CD4-positive, alpha-beta T cell treated with Interleukin-15 for 1 hour (primary cell): ENCODE data around the gene FRZB.
"Not testable (repeated sequence)": the region's sequence is repeated elsewhere in the genome, so short reads cannot be mapped to it uniquely, and the experiment has no call there.

Experiments
- DNase-seq: peaks from one replicate; pipeline ENCODE4 v3.0.0-alpha.2; 2020

The FRZB gene

DNA sequence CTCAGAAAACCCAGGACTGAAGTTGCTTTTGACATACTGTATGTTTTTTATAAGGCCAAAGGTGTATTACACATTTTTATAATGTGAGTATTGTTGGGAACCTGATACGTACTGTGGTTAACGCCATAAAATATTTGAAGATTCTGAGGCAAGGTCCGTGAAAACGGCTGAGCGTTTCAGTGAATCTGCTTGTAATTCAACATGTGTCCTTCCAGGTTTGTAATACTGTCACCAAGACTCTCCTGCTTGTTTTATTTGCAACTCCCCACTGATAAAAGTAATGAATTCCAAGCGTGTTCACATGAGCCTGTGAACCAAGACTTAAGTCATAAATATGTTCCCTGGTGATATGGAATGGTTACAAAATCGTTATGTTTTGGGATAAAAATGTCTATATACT lies 23.9 kb upstream of the FRZB start:
- no peak for DNase-seq

- no peak for DNase-seq
Observed at GRCh38 chr2:182887753-182888415, 21.4 kb upstream of the FRZB start.

DNA sequence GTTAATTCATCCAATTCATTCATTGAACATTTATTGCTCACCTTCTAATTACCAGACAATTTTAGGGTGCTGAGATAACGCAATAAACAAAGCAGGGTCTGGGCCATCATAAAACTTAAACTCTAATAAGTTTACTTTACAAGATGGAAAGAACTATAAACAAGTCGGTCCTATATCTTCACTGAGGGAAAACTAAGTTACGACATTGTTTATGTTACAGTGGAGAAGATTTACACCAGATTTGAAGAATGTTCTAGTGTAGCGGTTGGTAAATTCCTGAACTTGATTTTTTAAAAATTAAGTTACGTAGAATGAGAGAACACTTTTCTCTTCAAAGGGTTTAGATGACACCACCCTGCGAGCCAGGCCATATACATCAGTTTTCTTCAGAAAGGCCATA lies 20.7 kb upstream of the FRZB start:
- DNase-seq, result no peak

GRCh38 chr2:182885771-182886170 lies 19.3 kb upstream of the FRZB start:
- no peak for DNase-seq

DNA sequence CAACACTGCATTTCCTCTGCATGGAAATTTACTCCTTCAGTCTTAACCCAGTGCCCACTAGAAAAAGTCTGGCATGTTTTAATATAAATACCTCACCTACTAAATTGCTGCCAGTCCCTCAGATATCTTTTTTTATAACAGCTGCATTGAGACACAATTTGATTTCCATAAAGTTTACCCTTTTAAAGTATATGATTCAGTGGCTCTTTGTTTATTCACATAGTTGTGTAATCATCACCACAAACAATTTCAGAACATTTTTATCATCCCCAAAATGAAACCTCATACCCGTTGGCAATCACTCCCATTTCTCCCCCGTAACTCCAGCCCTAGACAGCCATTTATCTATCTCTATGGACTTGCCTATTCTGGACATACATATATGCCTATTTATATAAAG lies 17.0 kb upstream of the FRZB start:
- no peak for DNase-seq

DNA sequence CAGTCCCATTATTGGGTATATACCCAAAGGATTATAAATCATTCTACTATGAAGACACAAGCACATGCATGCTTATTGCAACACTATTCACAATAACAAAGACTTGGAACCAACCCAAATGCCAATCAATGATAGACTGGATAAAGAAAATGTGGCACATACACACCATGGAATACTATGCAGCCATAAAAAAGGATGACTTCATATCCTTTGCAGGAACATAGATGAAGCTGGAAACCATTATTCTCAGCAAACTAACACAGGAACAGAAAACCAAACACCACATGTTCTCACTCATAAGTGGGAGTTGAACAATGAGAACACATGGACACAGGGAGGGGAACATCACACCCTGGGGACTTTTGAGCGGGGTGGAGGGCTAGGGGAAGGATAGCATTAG lies 13.7 kb upstream of the FRZB start:
- not testable (repeated sequence) for DNase-seq

- not testable (repeated sequence) for DNase-seq
Observed at GRCh38 chr2:182876653-182877052, 10.2 kb upstream of the FRZB start.

- no peak for DNase-seq
Observed at GRCh38 chr2:182870227-182870626, 3.8 kb upstream of the FRZB start.

DNA sequence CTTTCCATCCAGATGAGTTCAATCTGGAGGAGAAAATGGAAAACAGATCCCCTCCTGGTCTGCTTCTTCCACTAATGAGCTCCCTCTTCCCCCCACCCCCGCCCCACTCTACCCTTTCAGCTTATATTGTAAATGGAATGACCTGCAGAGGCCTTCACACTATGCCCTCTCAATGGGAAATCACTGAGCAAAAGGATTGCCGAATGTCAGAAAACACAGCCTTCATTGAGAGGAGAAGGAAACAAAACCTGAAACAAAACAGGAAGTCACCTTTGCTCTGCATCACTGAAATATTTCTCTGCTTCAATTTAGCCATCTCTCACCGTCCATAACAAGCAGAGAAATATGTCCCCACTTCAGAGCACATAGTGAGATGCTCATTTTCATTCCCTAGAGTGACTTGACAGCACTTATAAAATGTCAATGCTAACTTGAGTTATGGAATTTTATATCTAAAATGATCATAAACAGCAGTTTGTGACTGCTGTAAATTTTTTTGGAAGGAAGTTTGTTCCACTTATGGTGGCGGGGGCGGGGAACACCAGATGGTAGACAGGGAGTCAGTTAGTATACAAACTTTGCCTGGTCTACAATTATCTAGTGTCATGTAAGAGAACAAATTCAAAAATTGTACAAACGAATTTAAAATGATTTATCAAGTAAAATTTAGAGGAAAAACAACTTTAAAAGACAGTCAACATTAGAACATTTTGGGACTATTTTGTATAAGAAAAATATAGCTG lies 1.8 kb upstream of the FRZB start:
- DNase-seq, result no peak

DNA sequence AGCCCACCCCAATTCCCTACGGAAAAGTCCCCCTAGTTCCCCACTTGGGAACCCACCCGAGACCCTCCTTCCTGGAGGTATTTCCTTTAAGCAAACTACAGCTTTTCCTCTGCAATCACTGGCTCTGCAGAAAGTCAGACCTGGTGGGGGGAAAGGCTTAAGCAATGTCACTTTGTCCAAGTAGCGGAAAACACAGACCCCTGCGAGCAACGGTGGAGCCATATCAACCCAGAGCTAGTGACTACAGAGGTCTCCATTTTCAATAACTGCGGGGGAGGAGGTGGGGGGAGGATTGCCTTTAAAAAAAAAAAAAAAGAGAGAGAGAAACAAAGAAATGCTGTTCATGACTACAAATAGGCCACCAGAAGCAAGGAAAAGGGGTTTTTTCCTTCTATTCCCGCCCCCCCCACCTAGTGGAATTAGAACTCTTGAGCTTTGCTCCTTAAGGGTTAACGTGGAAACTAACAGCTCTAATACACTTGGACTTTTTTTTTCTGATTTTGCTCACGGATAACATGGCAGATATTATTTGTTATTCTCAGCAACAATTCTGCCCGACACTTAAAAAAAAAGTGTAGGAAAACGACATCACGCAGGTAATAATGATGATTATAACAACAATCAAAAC lies 1.1 kb upstream of the FRZB start:
- DNase-seq, result no peak

GRCh38 chr2:182866095-182866460 lies 359 bp downstream of the FRZB start:
- no peak for DNase-seq

DNA sequence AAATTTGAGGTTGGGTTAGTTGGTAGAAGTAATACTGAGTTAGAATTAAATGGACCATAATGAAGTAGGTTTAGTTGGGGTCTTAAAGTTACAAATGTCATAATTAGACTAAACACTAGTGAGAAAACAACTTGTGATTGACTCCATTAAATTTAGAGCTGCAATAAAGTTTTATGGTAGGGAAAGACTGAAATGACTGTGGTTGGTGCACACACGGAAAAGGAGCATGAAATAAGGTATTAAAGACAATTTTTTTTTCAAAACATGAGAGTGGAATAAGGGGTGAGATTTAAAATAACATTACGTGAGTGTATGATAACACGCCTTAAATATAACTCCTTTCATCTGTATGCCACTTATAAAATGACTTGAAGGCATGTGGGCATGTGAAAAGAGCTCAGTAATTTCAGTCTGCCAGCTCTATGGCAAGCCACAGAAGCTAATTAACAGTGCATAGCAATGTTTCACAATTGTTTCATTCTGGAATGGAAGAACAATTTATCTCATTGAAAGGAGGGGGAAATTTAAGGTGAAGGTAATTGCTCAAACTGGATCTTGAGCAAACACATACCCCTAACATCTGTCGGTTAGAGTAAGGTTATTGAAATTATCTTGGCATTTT lies 1.4 kb downstream of the FRZB start:
- no peak for DNase-seq

- DNase-seq, result no peak
Observed at GRCh38 chr2:182863642-182864041, 2.8 kb downstream of the FRZB start.

DNA sequence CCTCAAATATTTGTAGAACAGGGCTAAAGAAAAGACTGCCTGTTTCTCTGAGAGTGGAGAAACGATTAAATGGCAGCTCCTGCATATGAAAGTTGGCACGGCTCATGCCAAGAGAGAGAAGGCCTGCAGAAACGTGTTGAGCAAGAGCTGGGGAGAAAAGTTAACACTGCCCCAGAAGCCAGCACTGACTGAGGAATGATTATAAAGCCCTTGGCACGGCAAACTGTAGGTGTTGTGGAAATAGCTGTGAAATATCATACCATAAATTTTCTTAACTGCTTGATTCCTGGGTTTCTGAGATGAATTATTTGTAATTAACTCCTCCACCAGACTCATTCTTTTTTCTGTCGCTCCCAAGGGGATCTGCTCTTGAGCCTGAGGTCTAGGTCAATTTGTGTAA lies 4.3 kb downstream of the FRZB start:
- no peak for DNase-seq

DNA sequence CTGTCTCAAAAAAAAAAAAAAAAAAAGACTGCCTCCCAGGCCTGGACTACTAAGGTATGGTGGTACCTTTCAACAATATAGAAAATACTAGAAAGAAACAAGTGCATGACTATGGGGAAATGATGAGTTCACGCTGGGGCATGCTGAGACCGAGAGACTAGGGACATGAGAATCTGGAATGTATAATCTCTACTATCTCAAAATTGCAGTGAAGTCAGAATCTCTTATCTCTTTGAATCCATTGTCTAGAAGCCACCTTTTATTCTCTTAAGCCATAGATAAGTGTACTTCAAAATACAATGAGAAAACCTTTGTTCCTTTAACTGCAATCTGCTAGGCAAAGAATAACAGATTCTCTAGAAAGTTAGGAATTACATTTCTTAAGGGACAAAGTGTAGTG lies 5.6 kb downstream of the FRZB start:
- DNase-seq, result no peak

DNA sequence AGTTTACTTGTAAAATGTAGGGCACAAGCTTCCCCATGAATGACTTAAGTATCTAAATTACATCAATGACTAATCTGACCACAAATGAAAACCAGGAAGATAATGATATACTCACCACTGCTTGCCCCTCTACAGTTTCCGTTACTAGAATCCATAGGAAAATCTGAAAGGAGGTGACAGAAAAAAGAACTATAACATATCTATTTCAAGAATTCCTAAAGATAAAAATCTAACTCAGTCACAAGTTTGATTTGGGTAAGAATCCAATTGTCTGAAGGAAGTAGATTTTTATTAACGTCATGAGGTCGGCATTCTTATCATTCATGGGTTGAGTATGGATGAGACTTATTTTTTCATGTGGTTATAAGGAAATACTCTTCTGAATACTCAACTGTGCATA lies 7.8 kb downstream of the FRZB start:
- no peak for DNase-seq

- no peak for DNase-seq
Observed at GRCh38 chr2:182855376-182855775, 11.1 kb downstream of the FRZB start.

DNA sequence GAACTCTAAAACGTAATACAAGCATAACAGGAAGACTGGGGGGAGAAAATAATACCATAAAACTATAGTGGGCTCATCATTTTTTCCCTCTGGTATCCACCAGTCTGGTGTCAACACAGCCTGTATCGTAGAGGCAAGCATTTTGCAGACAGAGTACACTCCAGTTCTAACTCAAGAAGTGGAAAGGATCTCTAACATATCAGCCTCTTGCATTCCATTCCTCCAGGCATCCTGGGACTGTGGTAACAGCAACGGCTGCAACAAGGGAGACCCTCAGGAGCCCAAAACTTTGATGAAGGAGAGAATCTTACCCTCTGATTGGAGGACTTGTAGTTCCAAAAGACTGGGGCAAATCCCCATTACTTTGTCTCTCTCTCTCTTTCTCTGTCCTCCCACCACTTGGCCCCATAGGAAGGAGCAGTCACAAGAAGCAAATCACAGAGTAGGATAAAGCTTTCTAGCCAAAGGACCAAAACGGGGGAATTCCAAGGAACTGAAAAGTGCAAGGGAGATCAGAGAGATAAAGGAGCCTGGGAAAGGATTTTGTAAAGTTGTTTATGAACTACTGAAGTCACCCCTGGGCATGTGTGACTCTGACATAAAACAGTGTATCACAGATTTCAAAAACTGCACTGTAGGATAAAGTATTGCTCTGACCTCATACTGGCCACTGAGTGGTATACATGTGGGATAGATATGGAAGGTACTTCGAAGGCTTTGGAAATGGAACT lies 11.9 kb downstream of the FRZB start:
- no peak for DNase-seq

- no peak for DNase-seq
Observed at GRCh38 chr2:182852801-182853200, 13.6 kb downstream of the FRZB start.

DNA sequence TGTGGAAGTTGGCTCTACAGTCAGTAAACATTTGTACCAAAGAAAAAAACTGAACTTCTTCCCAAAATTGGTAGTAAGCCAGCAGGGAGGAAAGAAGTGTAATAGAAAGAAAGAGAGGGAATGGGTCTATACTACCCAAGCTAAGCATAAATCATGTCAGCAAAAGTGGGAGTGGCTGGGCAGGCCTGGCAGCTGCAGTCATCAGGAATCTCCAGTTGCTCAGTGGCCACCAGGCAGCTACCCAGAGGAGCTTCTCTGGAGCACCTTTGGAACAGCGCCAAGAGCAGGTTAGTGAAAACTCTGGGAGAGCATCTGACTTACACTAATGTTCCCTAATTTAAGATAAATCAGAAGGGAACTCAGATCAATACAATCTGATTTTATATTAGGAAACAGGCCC lies 14.3 kb downstream of the FRZB start:
- DNase-seq, result no peak

DNA sequence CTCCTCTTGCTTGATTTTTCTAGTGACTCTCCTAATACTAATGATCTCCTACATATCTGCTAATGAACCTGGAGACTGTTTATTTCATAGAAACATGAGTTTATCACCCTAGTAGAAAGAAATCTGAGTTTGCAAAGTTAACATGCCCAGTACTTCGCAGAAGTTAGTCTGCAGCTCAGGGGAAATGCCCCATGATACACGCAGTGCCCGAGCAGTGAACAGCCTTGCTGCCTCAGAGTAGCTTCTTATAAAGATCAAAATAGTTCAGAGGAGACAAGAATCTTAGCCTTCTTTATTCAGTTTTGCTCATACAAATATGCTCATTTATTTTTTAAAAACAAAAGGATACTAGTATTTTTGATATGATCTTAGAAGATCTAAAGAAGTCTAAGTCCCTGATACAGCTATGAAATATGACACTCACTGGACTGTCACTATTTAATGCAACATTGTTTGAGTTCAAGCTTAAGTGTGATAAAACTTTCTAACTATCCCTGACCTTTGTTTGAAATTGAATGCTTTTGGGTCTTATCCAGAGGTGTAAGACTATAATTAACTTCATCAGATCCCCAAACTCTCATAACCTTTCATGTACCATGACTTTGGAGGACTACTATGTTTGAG lies 20.5 kb downstream of the FRZB start:
- DNase-seq, result no peak

DNA sequence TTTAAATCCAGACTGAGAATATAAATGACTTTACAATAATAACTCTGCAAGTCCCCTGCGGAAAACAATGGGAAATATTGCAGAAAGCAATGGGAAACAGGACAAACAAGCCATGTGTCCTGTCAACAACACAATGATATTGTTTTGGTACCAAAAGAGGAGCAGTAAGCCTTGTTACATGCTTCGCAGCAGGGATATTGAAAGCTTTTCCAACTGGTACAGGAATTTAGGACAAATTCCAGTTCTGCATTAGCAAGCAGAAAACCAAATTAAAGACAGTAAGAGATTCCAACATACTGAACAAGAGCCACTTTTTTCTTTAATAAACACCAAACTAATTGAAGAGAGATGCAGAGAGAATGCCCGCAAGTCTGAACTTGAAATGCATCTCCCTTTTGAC lies 30.0 kb downstream of the FRZB start:
- DNase-seq, result no peak

GRCh38 chr2:182834293-182834692 lies 32.1 kb downstream of the FRZB start:
- no peak for DNase-seq
